H9 (cell line): ENCODE measurements around the gene FBXO30. TPM values are rescaled to one million over a fixed set of nuclear protein-coding genes. Genes with fewer than 3 reads are reported as not detected.

Experiments
- DNase-seq: peaks from one replicate; pipeline ENCODE4 v3.0.0-alpha.2; 2017
- H2AFZ ChIP-seq: one replicate; pipeline ENCODE4 v1.6.1; 2013; ENCODE audit warnings: mild to moderate bottlenecking, low read length, control low read depth, moderate library complexity
- H2AK5ac ChIP-seq: 2 replicates; pipeline ENCODE4 v1.6.1; 2013; ENCODE audit warnings: low read length, control low read depth, mixed read lengths; ENCODE audit not compliant: insufficient read length
- H2BK120ac ChIP-seq: one replicate; pipeline ENCODE4 v1.6.1; 2013; ENCODE audit warnings: low read depth, mild to moderate bottlenecking, low read length, control low read depth, inconsistent platforms; ENCODE audit not compliant: poor library complexity, severe bottlenecking
- H2BK12ac ChIP-seq: 2 replicates; pipeline ENCODE4 v1.6.1; 2013; ENCODE audit warnings: low read length, control low read depth, mixed read lengths, low read depth; ENCODE audit not compliant: insufficient read length
- H2BK15ac ChIP-seq: 2 replicates; pipeline ENCODE4 v1.6.1; 2013; ENCODE audit warnings: low read depth, low read length, control low read depth
- H2BK20ac ChIP-seq: one replicate; pipeline ENCODE4 v1.6.1; 2013; ENCODE audit warnings: low read depth, mild to moderate bottlenecking, low read length, control low read depth, inconsistent platforms; ENCODE audit not compliant: poor library complexity, severe bottlenecking
- H2BK5ac ChIP-seq: 2 replicates; pipeline ENCODE4 v1.6.1; 2013; ENCODE audit warnings: low read length, control low read depth, mixed read lengths; ENCODE audit not compliant: insufficient read length
- H3K14ac ChIP-seq: 2 replicates; pipeline ENCODE4 v1.6.1; 2013; ENCODE audit warnings: low read length, control low read depth; ENCODE audit not compliant: insufficient read depth
- H3K18ac ChIP-seq: 2 replicates; pipeline ENCODE4 v1.6.1; 2013; ENCODE audit warnings: low read depth, mild to moderate bottlenecking, mixed read lengths, low read length, control low read depth; ENCODE audit not compliant: insufficient read length
- H3K23ac ChIP-seq: 2 replicates; pipeline ENCODE4 v1.6.1; 2013; ENCODE audit warnings: low read length, control low read depth, mixed read lengths, low read depth; ENCODE audit not compliant: insufficient read length
- H3K23me2 ChIP-seq: 2 replicates; pipeline ENCODE4 v1.6.1; 2013; ENCODE audit warnings: low read depth, mild to moderate bottlenecking, mixed read lengths, low read length, control low read depth; ENCODE audit not compliant: insufficient read length, poor library complexity, severe bottlenecking
- H3K27ac ChIP-seq: 2 replicates; pipeline ENCODE4 v1.5.1; 2013; ENCODE audit warnings: low read length, control low read depth, mixed read lengths, low read depth; ENCODE audit not compliant: insufficient read length
- H3K27me3 ChIP-seq: 2 replicates; pipeline ENCODE4 v1.6.1; 2013; ENCODE audit warnings: low read length, control low read depth, inconsistent platforms; ENCODE audit not compliant: insufficient read depth
- H3K4ac ChIP-seq: 2 replicates; pipeline ENCODE4 v1.6.1; 2013; ENCODE audit warnings: low read depth, mild to moderate bottlenecking, control low read depth, inconsistent platforms, low read length, moderate library complexity
- H3K4me1 ChIP-seq: 2 replicates; pipeline ENCODE4 v1.6.1; 2013; ENCODE audit warnings: low read length, control low read depth, inconsistent platforms; ENCODE audit not compliant: insufficient read depth
- H3K4me2 ChIP-seq: 2 replicates; pipeline ENCODE4 v1.6.1; 2013; ENCODE audit warnings: low read length, control low read depth, mixed read lengths; ENCODE audit not compliant: insufficient read length, insufficient read depth
- H3K56ac ChIP-seq: 2 replicates; pipeline ENCODE4 v1.6.1; 2013; ENCODE audit warnings: low read depth, mild to moderate bottlenecking, mixed read lengths, low read length, control low read depth; ENCODE audit not compliant: insufficient read length
- H3K79me1 ChIP-seq: 2 replicates; pipeline ENCODE4 v1.6.1; 2013; ENCODE audit warnings: low read depth, mild to moderate bottlenecking, moderate library complexity, low read length, control low read depth, inconsistent platforms; ENCODE audit not compliant: insufficient read depth, poor library complexity, severe bottlenecking
- H3K79me2 ChIP-seq: 2 replicates; pipeline ENCODE4 v1.6.1; 2013; ENCODE audit warnings: low read length, control low read depth, inconsistent platforms; ENCODE audit not compliant: insufficient read depth
- H3K9ac ChIP-seq: 2 replicates; pipeline ENCODE4 v1.6.1; 2013; ENCODE audit warnings: low read length, control low read depth, mixed read lengths; ENCODE audit not compliant: insufficient read length; ENCODE audit errors: extremely low read depth
- H3K9me3 ChIP-seq: one replicate; pipeline ENCODE4 v1.6.1; 2013; ENCODE audit warnings: low read depth, low read length, inconsistent platforms; ENCODE audit not compliant: control insufficient read depth
- H3T11ph ChIP-seq: one replicate; pipeline ENCODE4 v1.6.1; 2013; ENCODE audit warnings: mild to moderate bottlenecking, low read length, control low read depth, inconsistent platforms
- H4K20me1 ChIP-seq: one replicate; pipeline ENCODE4 v1.6.1; 2013; ENCODE audit not compliant: control insufficient read depth, insufficient read length, insufficient read depth
- H4K5ac ChIP-seq: 2 replicates; pipeline ENCODE4 v1.6.1; 2013; ENCODE audit warnings: low read depth, mild to moderate bottlenecking, mixed read lengths, low read length, control low read depth; ENCODE audit not compliant: insufficient read length
- H4K8ac ChIP-seq: replicated peaks from 2 replicates; pipeline ENCODE4 v1.6.1; 2013; ENCODE audit warnings: low read length, control low read depth, mixed read lengths, low read depth; ENCODE audit not compliant: insufficient read length
- H4K91ac ChIP-seq: 2 replicates; pipeline ENCODE4 v1.6.1; 2013; ENCODE audit warnings: low read depth, mild to moderate bottlenecking, moderate library complexity, mixed read lengths, low read length, control low read depth; ENCODE audit not compliant: insufficient read length
- H3K27ac Mint-ChIP-seq, 3 experiments: 2 replicates in 2 of 3; 3 replicates in 1 of 3; pipeline ENCODE4 v1.8.0; 2020 to 2021; ENCODE audit warnings: mixed read lengths in 3 of 3, mild to moderate bottlenecking in 1 of 3, moderate library complexity in 1 of 3
- H3K27me3 Mint-ChIP-seq: 2 replicates; pipeline ENCODE4 v1.8.0; 2021; ENCODE audit warnings: low read depth, mild to moderate bottlenecking, moderate library complexity, mixed read lengths
- H3K36me3 Mint-ChIP-seq, 3 experiments: 2 replicates in 2 of 3; 3 replicates in 1 of 3; pipeline ENCODE4 v1.8.0; 2020 to 2021; ENCODE audit warnings: low read depth in 3 of 3, mixed read lengths in 3 of 3; ENCODE audit not compliant: insufficient read depth in 1 of 3
- H3K4me1 Mint-ChIP-seq, 2 experiments: 2 replicates each; pipeline ENCODE4 v1.8.0; 2020; ENCODE audit warnings: mixed read lengths in 2 of 2
- H3K4me3 Mint-ChIP-seq, 2 experiments: 2 replicates in 1 of 2; 3 replicates in 1 of 2; pipeline ENCODE4 v1.8.0; 2020 to 2021; ENCODE audit warnings: mild to moderate bottlenecking in 2 of 2, mixed read lengths in 2 of 2, moderate library complexity in 1 of 2
- H3K9me3 Mint-ChIP-seq, 2 experiments: 2 replicates in 1 of 2; 3 replicates in 1 of 2; pipeline ENCODE4 v1.8.0; 2020; ENCODE audit warnings: mild to moderate bottlenecking in 2 of 2, mixed read lengths in 2 of 2, moderate library complexity in 1 of 2
- WGBS: extraction: QIAGEN DNeasy Blood & Tissue Kit; methylation state at CpG from one replicate; pipeline ENCODE4 v1.1.7; 2013; ENCODE audit warnings: missing lambda C conversion rate, low lambda C conversion rate, mixed read lengths; ENCODE audit not compliant: insufficient read length; ENCODE audit errors: extremely low coverage; 5-methylcytosine and 5-hydroxymethylcytosine counted together
- total RNA-seq: library from RNA; stranded (reverse); gene quantifications from 2 replicates; pipeline ENCODE4 v1.2.1, GENCODE V29; 2021
- TF ChIP-seq, protein P1 (sequence below): fragments of 200-600 bp; sonication (generic); conservative IDR thresholded peaks from 3 replicates; pipeline ENCODE4 v1.8.0; 2021; ENCODE audit warnings: antibody characterized with exemption, mild to moderate bottlenecking

FBXO30 gene
- total RNA-seq, 1 experiment from 2014 or later = 16.9 TPM

DNA sequence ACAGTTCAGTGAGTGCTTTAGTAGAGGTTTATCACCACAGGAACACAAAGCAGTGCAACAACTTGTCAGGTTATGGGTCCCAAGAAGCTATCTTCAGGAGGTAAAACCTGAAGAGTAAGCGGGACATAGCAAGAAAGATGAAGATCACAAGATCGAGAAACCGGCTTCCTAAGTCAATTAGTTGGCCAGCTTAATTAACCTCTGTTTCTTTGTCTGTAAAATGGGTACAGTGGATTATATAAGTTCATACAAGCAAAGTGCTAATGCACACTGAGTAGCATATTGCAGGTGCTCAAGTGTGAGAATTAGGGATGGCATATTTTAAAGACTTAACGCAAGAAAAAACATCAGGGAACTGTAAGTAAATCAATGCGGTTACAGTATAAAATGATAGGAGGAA is 12.5 kb downstream of the FBXO30 start:
- TF ChIP-seq, protein P1, sequence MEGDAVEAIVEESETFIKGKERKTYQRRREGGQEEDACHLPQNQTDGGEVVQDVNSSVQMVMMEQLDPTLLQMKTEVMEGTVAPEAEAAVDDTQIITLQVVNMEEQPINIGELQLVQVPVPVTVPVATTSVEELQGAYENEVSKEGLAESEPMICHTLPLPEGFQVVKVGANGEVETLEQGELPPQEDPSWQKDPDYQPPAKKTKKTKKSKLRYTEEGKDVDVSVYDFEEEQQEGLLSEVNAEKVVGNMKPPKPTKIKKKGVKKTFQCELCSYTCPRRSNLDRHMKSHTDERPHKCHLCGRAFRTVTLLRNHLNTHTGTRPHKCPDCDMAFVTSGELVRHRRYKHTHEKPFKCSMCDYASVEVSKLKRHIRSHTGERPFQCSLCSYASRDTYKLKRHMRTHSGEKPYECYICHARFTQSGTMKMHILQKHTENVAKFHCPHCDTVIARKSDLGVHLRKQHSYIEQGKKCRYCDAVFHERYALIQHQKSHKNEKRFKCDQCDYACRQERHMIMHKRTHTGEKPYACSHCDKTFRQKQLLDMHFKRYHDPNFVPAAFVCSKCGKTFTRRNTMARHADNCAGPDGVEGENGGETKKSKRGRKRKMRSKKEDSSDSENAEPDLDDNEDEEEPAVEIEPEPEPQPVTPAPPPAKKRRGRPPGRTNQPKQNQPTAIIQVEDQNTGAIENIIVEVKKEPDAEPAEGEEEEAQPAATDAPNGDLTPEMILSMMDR = no peak
- no peak for DNase-seq
- Mint-ChIP-seq H3K4me3 (no peak overlapping the region), H3K4me1 (peaks cover 17 to 19% of the 10 kb centered on the region in 2 experiments), H3K36me3 (peaks cover 36 to 43% (median 40%) of the 10 kb centered on the region in 3 experiments), H3K9me3 (no peaks in the 10 kb centered on the region), H3K27ac (peak overlapping the region in 1 of 3 experiments; percentile 62; a peak in 2 of 7 replicates), H3K27me3 (no peaks in the 10 kb centered on the region)
- H4K20me1 ChIP-seq = no peaks in the 10 kb centered on the region
- no peak overlapping the region for H3K4ac ChIP-seq
- no peak overlapping the region for H3K14ac ChIP-seq
- H3K27me3 ChIP-seq = no peaks in the 10 kb centered on the region
- no peak overlapping the region for H4K5ac ChIP-seq
- H3K27ac ChIP-seq = no peak overlapping the region
- H3K9me3 ChIP-seq = no peaks in the 10 kb centered on the region
- H4K8ac ChIP-seq = no peak overlapping the region
- no peak overlapping the region for H2AK5ac ChIP-seq
- H3T11ph ChIP-seq = no peak overlapping the region
- H4K91ac ChIP-seq = no peak overlapping the region
- no CpG with 5 or more reads among the region's 5 CpGs for WGBS
- no peaks in the 10 kb centered on the region for H3K23me2 ChIP-seq
- H3K56ac ChIP-seq = no peak overlapping the region
- no peak overlapping the region for H2AFZ ChIP-seq
- no peak overlapping the region for H3K23ac ChIP-seq
- H2BK5ac ChIP-seq = no peak overlapping the region
- H3K79me1 ChIP-seq = peaks cover 4% of the 10 kb centered on the region
- no peak overlapping the region for H2BK20ac ChIP-seq
- H3K4me2 ChIP-seq = no peak overlapping the region
- H2BK12ac ChIP-seq = no peak overlapping the region
- no peaks in the 10 kb centered on the region for H3K4me1 ChIP-seq
- H2BK120ac ChIP-seq = no peak overlapping the region
- no peak overlapping the region for H2BK15ac ChIP-seq
- H3K9ac ChIP-seq = no peak overlapping the region
- H3K79me2 ChIP-seq = peaks cover 38% of the 10 kb centered on the region; the same call in 1 of the 2 replicates
- no peak overlapping the region for H3K18ac ChIP-seq
